ENCODE measurements around the gene PCOLCE2.

PCOLCE2 gene

DNA sequence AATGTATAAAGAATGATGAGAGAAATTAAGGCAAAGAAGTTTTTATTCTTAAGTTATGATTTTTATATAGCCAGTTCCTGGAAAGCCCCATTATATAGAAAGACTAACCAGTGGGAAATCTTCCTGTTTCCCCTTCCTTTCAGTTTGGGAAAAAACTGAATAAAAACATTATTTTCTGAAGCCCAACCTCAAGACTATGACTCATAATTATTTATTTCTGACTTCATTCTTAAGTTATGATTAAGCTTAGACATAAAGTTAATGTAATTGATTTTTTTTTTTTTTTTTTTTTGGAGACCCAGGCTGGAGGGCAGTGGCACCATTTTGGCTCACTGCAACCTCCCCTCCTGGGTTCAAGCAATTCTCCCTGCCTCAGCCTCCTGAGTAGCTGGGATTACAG, 109.3 kb downstream of the PCOLCE2 start:
- no peak for TF ChIP-seq GATA3 (IDR thresholded peaks at IDR 0.05; ENCODE audit: low read depth, low read length)
- no peak for TF ChIP-seq GATA2 (IDR thresholded peaks at IDR 0.05; ENCODE audit: low read depth, low read length)

DNA sequence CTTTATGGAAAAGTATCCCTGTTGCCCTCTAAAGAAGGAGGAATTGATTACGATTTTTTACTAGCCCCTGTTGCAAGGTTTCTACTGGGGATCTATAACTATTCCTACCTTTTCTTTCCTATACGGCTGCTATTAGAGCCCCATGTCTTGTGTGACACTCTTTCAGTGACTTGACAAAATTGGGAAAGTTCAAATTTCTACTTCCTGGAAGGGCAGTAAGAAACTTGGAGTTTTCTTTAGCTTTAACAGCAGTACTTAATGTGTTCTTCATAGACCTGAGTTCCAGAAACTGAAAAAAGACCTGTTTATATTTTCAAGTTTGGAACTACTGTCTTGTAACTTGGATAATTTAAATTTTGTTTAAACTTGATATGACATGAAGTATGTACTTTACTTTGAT, 110.3 kb downstream of the PCOLCE2 start:
- TF ChIP-seq GATA3 (IDR thresholded peaks at IDR 0.05; ENCODE audit: low read depth, low read length) = no peak
- no peak for TF ChIP-seq GATA2 (IDR thresholded peaks at IDR 0.05; ENCODE audit: low read depth, low read length)

DNA sequence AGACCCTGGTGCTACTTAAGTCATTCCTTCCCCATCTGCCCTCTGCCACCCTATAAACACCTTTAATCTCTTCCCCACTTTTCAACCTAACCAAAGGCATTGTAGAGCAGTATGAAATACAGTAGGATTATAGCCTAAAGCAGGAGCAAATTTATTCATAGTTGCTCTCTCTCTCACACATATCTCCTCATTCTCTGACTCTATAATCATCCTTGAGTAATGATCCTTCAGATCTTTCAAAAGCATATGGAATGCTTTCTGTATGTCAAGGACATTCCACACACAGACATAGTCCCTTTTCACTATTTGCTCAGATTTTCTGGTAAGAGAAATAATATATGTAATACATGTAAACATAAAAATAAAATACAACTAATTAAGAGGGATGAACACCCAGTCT, 111.0 kb downstream of the PCOLCE2 start:
- no peak for TF ChIP-seq GATA3 (IDR thresholded peaks at IDR 0.05; ENCODE audit: low read depth, low read length)
- TF ChIP-seq GATA2 (IDR thresholded peaks at IDR 0.05; ENCODE audit: low read depth, low read length) = no peak

DNA sequence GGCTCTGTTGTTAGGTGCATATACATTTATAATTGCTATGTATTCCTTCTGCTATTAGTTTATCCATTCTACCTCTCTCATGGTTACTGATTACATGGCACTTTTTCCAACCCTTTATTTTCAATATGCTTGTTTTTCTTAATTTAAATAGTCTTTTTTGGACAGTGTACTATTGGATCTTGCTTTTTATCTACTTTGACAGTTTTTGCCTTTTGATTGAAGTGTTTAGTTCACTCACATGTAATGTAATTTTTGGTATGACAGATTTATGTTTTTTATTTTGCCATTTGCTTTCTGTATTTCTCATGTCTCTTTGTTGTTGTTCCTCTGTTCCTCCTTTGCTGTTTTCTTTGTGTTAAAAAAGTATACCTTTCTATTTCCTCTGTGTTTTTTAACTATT, 120.5 kb downstream of the PCOLCE2 start:
- no peak for TF ChIP-seq GATA3 (IDR thresholded peaks at IDR 0.05; ENCODE audit: low read depth, low read length)
